Measurements from ENCODE around the gene GPR21.

- TF ChIP-seq GATA2 (IDR thresholded peaks at IDR 0.05; ENCODE audit: low read depth, low read length) (no peak), GATA3 (IDR thresholded peaks at IDR 0.05; ENCODE audit: low read depth, low read length) (no peak)
These were observed 16.2 kb downstream of the GPR21 start for GRCh38 chr9:123049589-123050222.
